ENCODE results near the gene CTXN1. TPM values are rescaled to one million over a fixed set of nuclear protein-coding genes. Genes with fewer than 3 reads are reported as not detected.

CTXN1 gene
- total RNA-seq, 3 donors from 2014 or later (not counting 1 experiment from before 2014, with no cell fraction given) = 0.39 TPM; not detected in 2

GRCh38 chr19:7907122-7907521 lies 18.8 kb downstream of the CTXN1 start:
- WGBS (ENCODE audit: insufficient coverage) = 96% methylated on average over 19 of the region's 19 CpGs
- ATAC-seq (no peak), DNase-seq (no peak)
- Histone ChIP-seq H3K27ac (ENCODE audit: low read length) (no peak overlapping the region), H3K4me3 (ENCODE audit: low read length) (no peak overlapping the region), H3K4me1 (ENCODE audit: control insufficient read depth, insufficient read depth, low read length) (peaks cover 32% of the 10 kb centered on the region), H3K36me3 (ENCODE audit: control insufficient read depth, insufficient read depth, low read length) (peaks cover 34% of the 10 kb centered on the region), H3K27me3 (ENCODE audit: control insufficient read depth, insufficient read depth, low read length) (no peaks in the 10 kb centered on the region), H3K9me3 (ENCODE audit: control insufficient read depth, insufficient read depth, low read length) (no peaks in the 10 kb centered on the region)
- intact Hi-C loops (cut with micrococcal nuclease) = no loop called here
- Mint-ChIP-seq H3K27ac (peak overlapping the region; percentile 69 to 72), H3K9me3 (no peaks in the 10 kb centered on the region), H3K4me1 (peaks cover 20 to 47% of the 10 kb centered on the region in 2 donors), H3K27me3 (ENCODE audit: low read depth in 2 of 2) (peaks cover 0 to 3% of the 10 kb centered on the region in 2 donors), H3K4me3 (peak overlapping the region; percentile 49), H3K36me3 (no peaks in the 10 kb centered on the region)
- TF ChIP-seq CTCF (IDR thresholded peaks at IDR 0.05) = no peak

- 98% methylated on average over 9 of the region's 10 CpGs for WGBS (ENCODE audit: insufficient coverage)
- no peak for TF ChIP-seq CTCF (IDR thresholded peaks at IDR 0.05)
- intact Hi-C loops (cut with micrococcal nuclease) = no loop called here
- Mint-ChIP-seq H3K4me1 (peaks cover 20 to 47% of the 10 kb centered on the region in 2 donors), H3K27me3 (ENCODE audit: low read depth in 2 of 2) (peaks cover 0 to 3% of the 10 kb centered on the region in 2 donors), H3K4me3 (peak overlapping the region; percentile 73), H3K9me3 (no peaks in the 10 kb centered on the region), H3K36me3 (no peaks in the 10 kb centered on the region), H3K27ac (peak overlapping the region; percentile 95 to 99)
- peaks cover 32% of the 10 kb centered on the region for H3K4me1 ChIP-seq (ENCODE audit: control insufficient read depth, insufficient read depth, low read length)
- ATAC-seq (no peak), DNase-seq (no peak)
- no peaks in the 10 kb centered on the region for H3K27me3 ChIP-seq (ENCODE audit: control insufficient read depth, insufficient read depth, low read length)
- H3K4me3 ChIP-seq (ENCODE audit: low read length) = no peak overlapping the region
- no peaks in the 10 kb centered on the region for H3K9me3 ChIP-seq (ENCODE audit: control insufficient read depth, insufficient read depth, low read length)
- H3K27ac ChIP-seq (ENCODE audit: low read length) = no peak overlapping the region
- peaks cover 21% of the 10 kb centered on the region for H3K36me3 ChIP-seq (ENCODE audit: control insufficient read depth, insufficient read depth, low read length)
Observed at GRCh38 chr19:7905859-7906258, 20.1 kb downstream of the CTXN1 start.

- no peak for TF ChIP-seq CTCF (IDR thresholded peaks at IDR 0.05)
- ATAC-seq (no peak), DNase-seq (peak; percentile 15 to 21)
- peaks cover 32% of the 10 kb centered on the region for H3K4me1 ChIP-seq (ENCODE audit: control insufficient read depth, insufficient read depth, low read length)
- Mint-ChIP-seq H3K36me3 (no peaks in the 10 kb centered on the region), H3K27ac (peak overlapping the region; percentile 95 to 99), H3K4me3 (peak overlapping the region; percentile 91), H3K27me3 (ENCODE audit: low read depth in 2 of 2) (peaks cover 0 to 3% of the 10 kb centered on the region in 2 donors), H3K9me3 (no peaks in the 10 kb centered on the region), H3K4me1 (peaks cover 20 to 47% of the 10 kb centered on the region in 2 donors)
- H3K9me3 ChIP-seq (ENCODE audit: control insufficient read depth, insufficient read depth, low read length) = no peaks in the 10 kb centered on the region
- H3K36me3 ChIP-seq (ENCODE audit: control insufficient read depth, insufficient read depth, low read length) = peaks cover 15% of the 10 kb centered on the region
- H3K27me3 ChIP-seq (ENCODE audit: control insufficient read depth, insufficient read depth, low read length) = no peaks in the 10 kb centered on the region
- H3K4me3 ChIP-seq (ENCODE audit: low read length) = no peak overlapping the region
- H3K27ac ChIP-seq (ENCODE audit: low read length) = peak overlapping the region; percentile 88
- intact Hi-C loops (cut with micrococcal nuclease) = no loop called here
- WGBS (ENCODE audit: insufficient coverage) = 92% methylated on average over 10 of the region's 10 CpGs
Observed at GRCh38 chr19:7905268-7905667, 20.7 kb downstream of the CTXN1 start.

All from natural killer cell (primary cell).